HG02763 (cell line): ENCODE results near the gene PRR7.
"Not testable (repeated sequence)": the region's sequence is repeated elsewhere in the genome, so short reads cannot be mapped to it uniquely, and the experiment has no call there.

Source experiments
- ATAC-seq: cut with Tn5 transposase; IDR thresholded peaks from one replicate; pipeline ENCODE4 v1.9.1; 2021; ENCODE audit warnings: mild to moderate bottlenecking, moderate library complexity; ENCODE audit not compliant: unreplicated experiment

Gene PRR7

GRCh38 chr5:177483042-177483441 lies 36.4 kb downstream of the PRR7 start:
- no peak for ATAC-seq

GRCh38 chr5:177483994-177484901 lies 37.6 kb downstream of the PRR7 start:
- ATAC-seq, result no peak

GRCh38 chr5:177484902-177485549 lies 38.4 kb downstream of the PRR7 start:
- ATAC-seq, result no peak

- not testable (repeated sequence) for ATAC-seq
Measured at GRCh38 chr5:177485753-177486152, 39.1 kb downstream of the PRR7 start.

GRCh38 chr5:177486256-177486655 lies 39.6 kb downstream of the PRR7 start:
- ATAC-seq, result no peak

- no peak for ATAC-seq
Measured at GRCh38 chr5:177487144-177487543, 40.5 kb downstream of the PRR7 start.

- ATAC-seq, result no peak
Measured at GRCh38 chr5:177487975-177488374, 41.4 kb downstream of the PRR7 start.

GRCh38 chr5:177489119-177489716 lies 42.6 kb downstream of the PRR7 start:
- no peak for ATAC-seq

- ATAC-seq, result no peak
Measured at GRCh38 chr5:177490311-177490991, 43.8 kb downstream of the PRR7 start.

- no peak for ATAC-seq
Measured at GRCh38 chr5:177490992-177491391, 44.4 kb downstream of the PRR7 start.

- ATAC-seq, result no peak
Measured at GRCh38 chr5:177491429-177491945, 44.9 kb downstream of the PRR7 start.

GRCh38 chr5:177491983-177492746 lies 45.6 kb downstream of the PRR7 start:
- no peak for ATAC-seq

- ATAC-seq, result no peak
Measured at GRCh38 chr5:177492841-177493240, 46.2 kb downstream of the PRR7 start.

GRCh38 chr5:177493795-177494345 lies 47.3 kb downstream of the PRR7 start:
- no peak for ATAC-seq

- no peak for ATAC-seq
Measured at GRCh38 chr5:177494346-177495195, 48.0 kb downstream of the PRR7 start.

- ATAC-seq, result no peak
Measured at GRCh38 chr5:177495243-177496060, 48.8 kb downstream of the PRR7 start.

- no peak for ATAC-seq
Measured at GRCh38 chr5:177496070-177496726, 49.6 kb downstream of the PRR7 start.
